Measurements from ENCODE around the gene ZNF396. TPM values are rescaled to one million over a fixed set of nuclear protein-coding genes. Genes with fewer than 3 reads are reported as not detected.

Gene ZNF396
- total RNA-seq, 4 donors from 2014 or later, result 2.8 to 3.9 (median 3.1) TPM

- Histone ChIP-seq H3K27ac (no peak overlapping the region), H3K4me3 (no peak overlapping the region), H3K4me1 (peaks cover 0 to 8% (median 0%) of the 10 kb centered on the region in 4 donors), H3K9me3 (peaks cover 0 to 3% (median 0%) of the 10 kb centered on the region in 4 donors), H3K36me3 (no peaks in the 10 kb centered on the region), H3K27me3 (no peaks in the 10 kb centered on the region)
- no peak for TF ChIP-seq EP300 (IDR thresholded peaks at IDR 0.05)
- no peak for TF ChIP-seq POLR2A (IDR thresholded peaks at IDR 0.05)
- no peak for TF ChIP-seq CTCF (IDR thresholded peaks at IDR 0.05)
- no peak for DNase-seq (ENCODE audit: low spot score in 2 of 2)
Measured at GRCh38 chr18:35393716-35394115, 16.6 kb upstream of the ZNF396 start.

GRCh38 chr18:35392375-35392774, 15.2 kb upstream of the ZNF396 start:
- Histone ChIP-seq H3K36me3 (no peaks in the 10 kb centered on the region), H3K27ac (no peak overlapping the region), H3K27me3 (no peaks in the 10 kb centered on the region), H3K9me3 (peaks cover 0 to 3% (median 0%) of the 10 kb centered on the region in 4 donors), H3K4me3 (no peak overlapping the region), H3K4me1 (peaks cover 0 to 10% (median 0%) of the 10 kb centered on the region in 4 donors)
- no peak for DNase-seq (ENCODE audit: low spot score in 2 of 2)
- TF ChIP-seq EP300 (IDR thresholded peaks at IDR 0.05) (no peak), POLR2A (IDR thresholded peaks at IDR 0.05) (no peak), CTCF (IDR thresholded peaks at IDR 0.05) (no peak)

GRCh38 chr18:35390951-35391700, 14.0 kb upstream of the ZNF396 start:
- no peak for DNase-seq (ENCODE audit: low spot score in 2 of 2)
- Histone ChIP-seq H3K36me3 (no peaks in the 10 kb centered on the region), H3K27me3 (no peaks in the 10 kb centered on the region), H3K9me3 (peaks cover 0 to 3% (median 0%) of the 10 kb centered on the region in 4 donors), H3K4me1 (peaks cover 0 to 17% (median 0%) of the 10 kb centered on the region in 4 donors), H3K27ac (no peak overlapping the region), H3K4me3 (no peak overlapping the region)
- TF ChIP-seq CTCF (IDR thresholded peaks at IDR 0.05), result no peak
- no peak for TF ChIP-seq EP300 (IDR thresholded peaks at IDR 0.05)
- no peak for TF ChIP-seq POLR2A (IDR thresholded peaks at IDR 0.05)
- WGBS, 2 donors, result 27 to 41% methylated on average over 3 of the region's 3 CpGs

- peak overlapping the region in 2 of 4 donors; percentile 13 to 38 for H3K27ac ChIP-seq
- TF ChIP-seq CTCF (IDR thresholded peaks at IDR 0.05) (no peak), EP300 (IDR thresholded peaks at IDR 0.05) (peak in 1 of 2 donors; percentile 52)
- H3K9me3 ChIP-seq, result peaks cover 0 to 3% (median 0%) of the 10 kb centered on the region in 4 donors
- DNase-seq (ENCODE audit: low spot score in 2 of 2), result peak in 1 of 2 donors; percentile 35
- WGBS, 2 donors, result 11 to 17% methylated on average over 5 of the region's 5 CpGs
- H3K4me3 ChIP-seq, result peak overlapping the region in 1 of 4 donors; percentile 16
- no peaks in the 10 kb centered on the region for H3K27me3 ChIP-seq
- H3K36me3 ChIP-seq, result no peaks in the 10 kb centered on the region
- H3K4me1 ChIP-seq, result peaks cover 0 to 17% (median 0%) of the 10 kb centered on the region in 4 donors
Measured at GRCh38 chr18:35389095-35389618, 12.0 kb upstream of the ZNF396 start.

- no peak for DNase-seq (ENCODE audit: low spot score in 2 of 2)
- H3K4me1 ChIP-seq, result peaks cover 0 to 17% (median 0%) of the 10 kb centered on the region in 4 donors
- no peaks in the 10 kb centered on the region for H3K9me3 ChIP-seq
- H3K4me3 ChIP-seq, result no peak overlapping the region
- WGBS, 2 donors, result 58 to 70% methylated on average over 3 of the region's 3 CpGs
- H3K27me3 ChIP-seq, result no peaks in the 10 kb centered on the region
- no peaks in the 10 kb centered on the region for H3K36me3 ChIP-seq
- H3K27ac ChIP-seq, result no peak overlapping the region
- TF ChIP-seq EP300 (IDR thresholded peaks at IDR 0.05) (no peak), CTCF (IDR thresholded peaks at IDR 0.05) (no peak), POLR2A (IDR thresholded peaks at IDR 0.05) (no peak)
Measured at GRCh38 chr18:35387152-35387571, 10.0 kb upstream of the ZNF396 start.
